GM21526 (cell line): ENCODE results near the gene C18orf63.

Experiments used
- ATAC-seq: cut with Tn5 transposase; IDR thresholded peaks from one replicate; pipeline ENCODE4 v1.9.1; 2021; ENCODE audit warnings: moderate library complexity; ENCODE audit not compliant: unreplicated experiment, low FRiP score

C18orf63 gene

GRCh38 chr18:74368901-74369705 is 53.5 kb downstream of the C18orf63 start:
- ATAC-seq = no peak

DNA sequence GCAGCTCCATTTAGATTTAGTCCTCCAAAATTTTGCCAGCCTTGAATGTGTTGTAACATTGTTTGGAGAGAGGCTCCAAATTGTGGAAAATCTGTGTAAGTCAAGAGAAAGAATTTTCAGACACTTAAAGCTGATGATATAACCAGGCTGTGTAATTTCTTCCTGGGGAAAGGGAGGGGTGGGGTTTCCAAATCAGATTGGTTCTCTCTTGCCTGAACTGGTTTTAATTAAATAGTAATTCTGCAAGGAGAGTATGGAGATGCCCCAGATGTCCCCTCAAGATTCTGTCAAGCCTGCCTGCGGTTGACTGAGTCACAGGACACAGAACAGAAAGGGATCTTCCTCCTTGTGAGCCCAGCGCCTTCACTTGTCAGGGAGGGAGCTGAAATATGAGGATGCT is 54.5 kb downstream of the C18orf63 start:
- no peak for ATAC-seq

DNA sequence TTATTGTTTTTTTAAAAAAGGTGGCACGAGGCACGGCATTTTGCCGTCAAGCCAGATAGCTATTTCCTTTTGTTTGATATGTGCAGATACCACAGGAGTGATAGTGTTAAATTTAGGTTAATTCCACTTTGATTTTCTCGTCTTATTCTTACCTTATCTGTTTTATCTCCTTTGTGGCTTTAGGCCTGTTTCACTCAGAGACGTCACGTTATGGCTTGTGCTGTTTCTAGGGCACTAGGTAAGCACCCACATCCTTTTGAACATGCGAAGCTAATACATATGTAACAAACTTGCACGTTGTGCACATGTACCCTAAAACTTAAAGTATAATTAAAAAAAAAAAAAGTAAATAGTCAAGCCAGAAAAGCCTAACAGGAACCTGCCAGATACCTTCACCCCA is 57.8 kb downstream of the C18orf63 start:
- ATAC-seq = no peak

DNA sequence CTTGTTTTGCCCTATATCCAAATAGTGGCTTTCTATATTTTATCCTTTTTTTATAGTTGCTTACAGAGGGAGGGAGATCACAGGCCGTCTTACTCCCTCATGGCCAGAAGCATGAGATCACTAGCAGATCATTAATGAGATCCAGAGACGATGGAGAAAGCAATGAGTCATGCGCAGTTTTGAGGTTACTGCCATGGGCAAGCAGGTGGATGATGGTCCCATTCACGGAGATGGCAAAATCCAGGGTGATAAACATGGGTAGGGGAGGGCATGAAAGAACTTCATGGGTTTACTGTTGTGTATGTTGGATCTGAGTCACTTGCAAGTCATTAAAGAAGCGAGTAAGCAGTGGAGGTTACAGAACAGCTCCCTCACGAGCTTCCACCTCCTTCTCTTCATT is 60.4 kb downstream of the C18orf63 start:
- no peak for ATAC-seq

GRCh38 chr18:74376523-74376922 is 60.9 kb downstream of the C18orf63 start:
- no peak for ATAC-seq

- peak; percentile 18 for ATAC-seq
These were observed 62.1 kb downstream of the C18orf63 start for GRCh38 chr18:74377776-74378175.

DNA sequence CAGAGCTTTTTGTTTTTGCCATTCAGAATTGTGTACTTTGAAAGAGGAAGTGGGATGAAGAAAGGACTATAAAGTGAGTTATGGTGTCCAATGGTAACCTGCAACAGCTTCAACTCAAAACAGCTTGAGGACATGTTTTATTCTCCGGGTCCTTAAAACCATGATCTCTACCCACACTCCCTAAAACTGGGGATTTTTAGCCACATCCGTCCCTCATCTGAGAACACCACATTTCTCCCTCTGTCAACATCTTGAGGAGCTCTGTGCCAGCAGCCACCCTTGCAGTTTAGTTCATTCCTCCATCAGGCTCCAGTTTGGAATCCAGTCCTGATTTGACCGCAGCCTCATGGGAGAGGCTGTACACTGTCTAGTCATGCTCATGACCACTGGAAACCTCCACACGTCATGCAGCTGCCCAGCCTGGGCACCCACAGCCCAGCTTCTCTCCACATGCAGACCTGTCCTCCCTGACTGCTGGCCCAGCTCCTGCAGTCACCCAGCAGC is 62.6 kb downstream of the C18orf63 start:
- peak; percentile 64 for ATAC-seq

GRCh38 chr18:74380916-74381315 is 65.3 kb downstream of the C18orf63 start:
- no peak for ATAC-seq

DNA sequence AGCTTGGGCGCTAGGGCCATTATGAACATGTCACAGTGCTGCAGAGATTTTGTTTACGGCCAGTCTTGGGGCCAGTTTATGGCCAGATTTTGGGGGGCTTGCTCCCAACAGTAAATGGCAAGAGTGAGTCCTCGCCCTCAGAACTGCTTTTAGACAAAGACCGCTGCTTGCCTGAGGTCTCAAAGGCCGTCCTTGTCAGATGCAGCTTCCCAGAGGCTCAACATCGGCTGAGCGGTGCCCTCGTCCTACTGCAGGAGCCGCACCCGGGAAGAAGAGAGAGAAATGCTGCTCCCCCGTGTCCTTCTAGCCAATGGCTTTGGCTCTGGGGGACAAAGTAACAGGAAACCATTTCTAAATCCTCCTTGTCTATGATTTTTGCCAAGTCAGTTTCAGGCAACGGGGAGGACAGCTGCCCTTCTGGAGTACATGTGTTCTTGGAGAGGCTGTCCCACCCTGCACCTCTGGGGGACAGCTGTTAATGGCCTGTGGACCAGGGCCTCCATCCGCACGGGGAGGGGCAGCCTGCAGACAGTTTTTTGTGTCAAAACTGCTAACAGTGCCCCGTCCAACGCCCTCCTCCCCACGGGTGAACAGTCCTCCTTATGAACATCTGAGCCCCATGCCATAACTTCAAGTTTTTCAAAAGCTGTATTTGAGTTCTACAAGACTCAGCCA is 66.1 kb downstream of the C18orf63 start:
- no peak for ATAC-seq

DNA sequence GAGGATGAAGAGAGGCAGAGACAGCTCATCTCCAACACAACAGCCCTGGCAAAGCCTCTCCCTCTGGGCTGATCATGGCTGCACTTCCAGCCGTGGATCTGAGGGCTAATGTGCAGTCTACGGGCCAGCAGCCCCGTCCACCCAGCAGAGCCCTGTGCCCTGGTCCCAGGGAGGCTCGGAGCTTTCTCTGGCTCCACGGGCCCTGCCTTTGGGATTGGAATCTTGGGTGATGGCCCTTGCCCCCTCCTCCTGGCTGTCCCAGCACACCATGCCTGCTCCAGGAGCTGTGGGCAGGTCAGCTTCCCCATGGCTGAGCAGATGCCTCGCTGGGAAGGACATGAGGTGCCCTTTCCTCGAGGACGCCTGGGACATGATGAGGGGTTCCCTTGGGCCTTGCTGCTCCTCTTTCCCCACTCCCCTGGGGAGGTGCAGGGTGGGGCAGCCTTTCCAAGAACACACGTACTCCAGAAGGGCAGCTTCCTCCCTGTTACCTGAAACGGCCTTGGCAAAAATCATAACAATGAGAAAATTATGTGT is 66.9 kb downstream of the C18orf63 start:
- no peak for ATAC-seq

DNA sequence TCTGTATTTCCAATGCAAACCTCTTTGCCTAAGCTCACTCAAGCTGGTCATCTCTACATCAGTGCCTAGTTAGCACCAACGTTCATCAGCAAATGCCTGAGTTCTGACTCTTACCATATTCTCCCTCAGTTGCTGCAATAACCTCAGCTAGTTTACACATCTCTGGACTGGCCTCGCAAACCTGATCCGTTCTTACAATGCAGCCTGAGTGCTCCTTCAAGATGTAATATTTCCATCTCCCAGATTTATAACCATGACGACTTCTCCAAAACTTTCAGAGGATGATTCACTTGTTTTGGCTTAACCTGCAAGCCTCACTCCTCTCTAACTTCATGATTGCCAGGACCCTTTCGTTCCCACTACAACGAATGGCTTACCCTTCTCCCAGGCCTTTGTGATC is 71.7 kb downstream of the C18orf63 start:
- no peak for ATAC-seq

GRCh38 chr18:74388227-74388626 is 72.6 kb downstream of the C18orf63 start:
- no peak for ATAC-seq

DNA sequence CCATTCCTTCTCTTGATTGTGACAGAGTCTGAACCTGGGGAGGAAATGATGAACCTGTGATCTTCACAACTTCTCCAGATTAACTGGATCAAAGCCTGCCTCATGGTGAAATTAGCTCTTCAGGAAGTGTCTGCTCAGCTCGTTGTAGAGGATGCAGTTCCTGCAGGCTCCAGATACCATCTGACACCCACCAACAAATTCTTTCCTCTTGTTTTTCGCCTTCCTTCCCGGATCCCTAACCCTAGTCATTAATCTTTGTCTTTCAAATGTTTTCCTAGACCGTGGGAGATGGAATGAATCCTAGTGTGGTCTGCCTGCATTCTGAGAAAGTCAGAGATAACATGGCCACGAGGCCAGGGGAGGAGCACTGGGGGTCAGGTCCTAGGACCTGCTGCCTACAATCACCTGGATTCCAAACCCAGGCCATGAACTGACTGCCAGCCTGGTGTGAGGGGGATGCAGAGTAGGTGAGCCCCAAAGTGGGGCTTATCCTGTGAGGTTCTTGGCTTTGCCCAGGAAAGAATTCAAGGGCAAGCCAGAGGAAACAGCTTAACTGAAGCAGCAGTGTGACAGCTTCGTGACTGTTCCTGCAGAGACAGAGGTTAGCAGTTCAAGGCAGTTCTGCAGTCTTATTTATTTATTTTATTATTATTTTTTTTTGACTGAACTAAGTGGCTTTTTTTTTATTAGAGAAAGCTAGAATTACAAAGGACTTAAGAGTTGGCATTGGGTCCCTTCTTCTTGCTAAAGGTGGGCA is 73.7 kb downstream of the C18orf63 start:
- no peak for ATAC-seq

GRCh38 chr18:74389991-74390390 is 74.4 kb downstream of the C18orf63 start:
- ATAC-seq = no peak

- no peak for ATAC-seq
These were observed 75.3 kb downstream of the C18orf63 start for GRCh38 chr18:74390900-74391299.

DNA sequence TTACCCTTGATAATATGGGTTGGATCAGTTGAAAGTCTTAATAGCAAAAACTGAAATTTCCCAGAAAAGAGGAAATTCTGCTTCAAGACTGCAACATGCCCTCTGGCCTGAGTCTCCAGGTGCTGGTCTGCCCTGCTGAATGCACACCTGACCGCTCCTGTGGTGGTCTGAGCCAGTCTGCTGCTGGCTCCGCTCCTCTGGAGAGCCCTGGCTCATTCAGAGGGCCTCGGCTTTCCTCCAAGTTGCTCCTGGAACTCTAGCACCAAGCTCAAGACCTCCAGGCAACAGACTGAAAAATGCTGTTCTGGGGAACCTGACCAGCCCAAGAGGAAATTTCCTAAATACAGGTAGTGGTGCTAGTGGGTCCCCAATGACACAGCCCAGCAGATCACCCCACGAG is 76.7 kb downstream of the C18orf63 start:
- no peak for ATAC-seq

DNA sequence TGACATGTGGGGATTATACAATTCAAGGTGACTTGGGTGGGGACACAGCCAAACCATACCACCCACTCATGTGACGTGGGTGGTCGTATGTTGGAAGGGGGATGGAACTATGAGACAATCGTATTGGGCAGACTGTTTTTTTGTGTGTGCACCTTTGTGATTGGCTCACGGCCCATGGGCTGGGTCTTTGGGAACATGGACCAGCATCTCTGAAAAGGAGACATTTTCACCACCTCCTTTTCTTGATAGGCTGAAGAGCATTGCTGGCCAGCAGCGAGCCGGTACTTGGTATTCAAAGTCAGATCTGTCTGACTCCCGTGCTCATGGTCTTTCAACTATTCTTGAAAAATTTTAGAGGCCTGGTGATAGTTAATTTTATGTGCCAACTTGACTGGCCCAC is 79.4 kb downstream of the C18orf63 start:
- ATAC-seq = no peak

DNA sequence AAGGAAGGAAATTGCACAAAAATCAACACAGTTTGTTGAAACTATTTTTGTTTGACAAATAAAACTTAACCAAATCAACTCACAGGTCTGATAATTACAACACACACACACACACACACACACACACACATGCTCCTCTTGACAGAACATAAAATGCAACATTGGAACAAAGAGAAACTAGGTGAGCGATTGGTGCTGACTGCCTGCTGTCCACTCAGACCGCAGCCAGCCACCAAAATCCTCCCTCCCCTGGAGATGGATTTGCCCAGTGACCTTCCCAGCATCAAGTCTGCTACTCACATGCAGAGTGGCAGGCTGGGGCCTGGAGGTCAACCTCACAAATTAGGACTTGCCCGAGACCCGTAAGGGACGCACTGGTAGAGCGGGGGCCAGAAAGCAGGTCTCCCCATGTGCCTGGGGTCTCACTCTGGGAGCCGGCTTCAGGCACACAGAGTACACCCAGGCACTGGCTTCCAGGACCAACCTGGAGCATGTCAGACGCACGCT is 80.1 kb downstream of the C18orf63 start:
- ATAC-seq = no peak

GRCh38 chr18:74396171-74397169 is 80.8 kb downstream of the C18orf63 start:
- ATAC-seq = no peak

- no peak for ATAC-seq
These were observed 81.9 kb downstream of the C18orf63 start for GRCh38 chr18:74397572-74397971.
